ENCODE data around the gene CARD9. TPM values are rescaled to one million over a fixed set of nuclear protein-coding genes. Genes with fewer than 3 reads are reported as not detected.
A peak's percentile ranks its signal among the peaks of the same experiment; 100 is the strongest.

Gene CARD9
- total RNA-seq, 4 donors from 2014 or later = 1.1 to 5.6 (median 2.0) TPM

DNA sequence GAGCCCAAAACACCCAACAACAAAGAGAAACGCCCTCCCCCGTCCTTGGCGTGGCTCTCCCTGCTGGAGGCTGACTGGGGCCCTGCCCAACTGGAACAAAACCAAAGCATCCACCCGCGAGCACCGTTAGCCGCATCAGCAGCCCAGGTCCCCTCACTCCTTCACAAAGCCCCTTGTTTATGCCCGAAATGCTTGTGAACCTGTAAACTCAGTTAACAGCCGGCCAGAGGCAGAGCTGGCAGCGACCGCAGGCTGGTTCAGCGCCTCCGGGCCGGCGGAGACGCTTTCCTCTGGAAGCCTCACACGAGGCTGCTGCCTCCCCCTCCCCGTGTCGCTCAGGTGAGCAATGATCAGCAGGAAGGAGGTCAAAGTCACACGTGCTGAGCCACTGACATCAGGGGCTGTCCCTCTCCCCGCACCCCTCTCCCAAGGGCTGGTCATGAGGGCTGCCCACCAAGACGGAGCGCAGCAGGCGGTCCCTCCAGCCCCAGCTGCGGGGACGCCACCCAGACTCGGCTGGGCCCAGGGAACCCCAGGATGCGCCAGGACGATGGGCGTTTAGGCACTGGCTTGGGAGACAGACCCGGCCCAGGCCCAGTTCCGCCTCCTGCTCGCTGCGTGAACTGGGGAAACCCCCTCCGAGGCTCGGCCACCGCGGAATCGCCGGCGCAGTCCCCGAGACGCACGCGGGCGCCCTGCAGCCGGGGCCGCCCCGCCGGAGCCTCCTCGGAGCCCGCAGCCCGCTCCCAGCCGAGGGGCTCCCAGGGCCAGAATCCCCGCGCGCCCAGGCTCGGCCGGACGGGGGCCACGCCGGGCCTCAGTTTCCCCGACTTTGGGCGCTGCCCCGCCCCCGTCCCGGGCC lies 25.9 kb upstream of the CARD9 start:
- DNase-seq = no peak
- H3K27ac ChIP-seq = peak overlapping the region; percentile 66 to 81 (median 76)
- 0 to 1% methylated on average over 2 to 36 of the region's 67 CpGs for WGBS, 2 donors (ENCODE audit: low coverage in 1 of 2)
- H3K36me3 ChIP-seq = peaks cover 0 to 11% (median 4%) of the 10 kb centered on the region in 4 donors
- in situ Hi-C loops (cut with MboI; ENCODE audit: low pct_ligation_motif_present in 1 of 4, low pct_unique_long_range_greater_than_20kb in 1 of 4, low sequenced_read_pairs in 3 of 4) (no loop called here), intact Hi-C loops (cut with DNase I; ENCODE audit: low total_unique reads) (loop anchor here (10.0 kb wide), 1 partner anchor 65 kb away; no protein-coding TSS in a partner anchor)
- H3K4me1 ChIP-seq = peaks cover 10 to 39% (median 31%) of the 10 kb centered on the region in 4 donors
- H3K27me3 ChIP-seq = no peaks in the 10 kb centered on the region
- H3K9me3 ChIP-seq = no peaks in the 10 kb centered on the region
- TF ChIP-seq POLR2A (IDR thresholded peaks at IDR 0.05) (no peak), POLR2AphosphoS5 (IDR thresholded peaks at IDR 0.05) (no peak), EP300 (IDR thresholded peaks at IDR 0.05; ENCODE audit: low read depth) (no peak)
- TF ChIP-seq, protein P1, sequence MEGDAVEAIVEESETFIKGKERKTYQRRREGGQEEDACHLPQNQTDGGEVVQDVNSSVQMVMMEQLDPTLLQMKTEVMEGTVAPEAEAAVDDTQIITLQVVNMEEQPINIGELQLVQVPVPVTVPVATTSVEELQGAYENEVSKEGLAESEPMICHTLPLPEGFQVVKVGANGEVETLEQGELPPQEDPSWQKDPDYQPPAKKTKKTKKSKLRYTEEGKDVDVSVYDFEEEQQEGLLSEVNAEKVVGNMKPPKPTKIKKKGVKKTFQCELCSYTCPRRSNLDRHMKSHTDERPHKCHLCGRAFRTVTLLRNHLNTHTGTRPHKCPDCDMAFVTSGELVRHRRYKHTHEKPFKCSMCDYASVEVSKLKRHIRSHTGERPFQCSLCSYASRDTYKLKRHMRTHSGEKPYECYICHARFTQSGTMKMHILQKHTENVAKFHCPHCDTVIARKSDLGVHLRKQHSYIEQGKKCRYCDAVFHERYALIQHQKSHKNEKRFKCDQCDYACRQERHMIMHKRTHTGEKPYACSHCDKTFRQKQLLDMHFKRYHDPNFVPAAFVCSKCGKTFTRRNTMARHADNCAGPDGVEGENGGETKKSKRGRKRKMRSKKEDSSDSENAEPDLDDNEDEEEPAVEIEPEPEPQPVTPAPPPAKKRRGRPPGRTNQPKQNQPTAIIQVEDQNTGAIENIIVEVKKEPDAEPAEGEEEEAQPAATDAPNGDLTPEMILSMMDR (IDR thresholded peaks at IDR 0.05) = no peak
- peak overlapping the region; percentile 70 to 98 (median 94) for H3K4me3 ChIP-seq

- Histone ChIP-seq H3K36me3 (peaks cover 0 to 13% (median 6%) of the 10 kb centered on the region in 4 donors), H3K4me3 (no peak overlapping the region), H3K27ac (no peak overlapping the region), H3K9me3 (no peaks in the 10 kb centered on the region), H3K4me1 (peaks cover 10 to 39% (median 31%) of the 10 kb centered on the region in 4 donors), H3K27me3 (no peaks in the 10 kb centered on the region)
- TF ChIP-seq EP300 (IDR thresholded peaks at IDR 0.05; ENCODE audit: low read depth) (no peak), POLR2AphosphoS5 (IDR thresholded peaks at IDR 0.05) (no peak), POLR2A (IDR thresholded peaks at IDR 0.05) (no peak)
- TF ChIP-seq, protein P1 (IDR thresholded peaks at IDR 0.05) = no peak
- intact Hi-C loops (cut with DNase I; ENCODE audit: low total_unique reads) = no loop called here
- no peak for DNase-seq
- in situ Hi-C loops (cut with MboI; ENCODE audit: low pct_ligation_motif_present in 1 of 4, low pct_unique_long_range_greater_than_20kb in 1 of 4, low sequenced_read_pairs in 3 of 4) = no loop called here
- 94% methylated on average over 3 to 11 of the region's 12 CpGs for whole genome bisulfite sequencing, 2 donors (ENCODE audit: low coverage in 1 of 2)
Observed at GRCh38 chr9:136398286-136398685, 24.8 kb upstream of the CARD9 start.

DNA sequence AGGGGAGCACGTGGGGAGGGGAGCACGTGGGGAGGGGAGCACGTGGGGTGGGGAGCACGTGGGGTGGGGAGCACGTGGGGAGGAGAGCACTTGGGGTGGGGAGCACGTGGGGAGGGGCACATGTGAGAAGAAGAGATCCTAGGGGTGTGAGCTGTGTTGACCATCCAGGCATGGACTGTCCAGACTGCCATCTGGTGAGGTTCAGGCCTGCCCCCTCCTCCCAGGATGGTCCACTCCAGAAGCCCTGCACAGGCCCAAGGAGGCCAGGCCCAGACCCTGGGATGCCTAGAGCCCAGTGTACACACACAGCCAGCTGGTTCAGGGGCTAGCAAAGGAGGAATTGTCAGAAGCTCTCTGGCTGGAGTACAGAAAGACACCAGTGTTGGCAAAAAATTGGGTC lies 24.2 kb upstream of the CARD9 start:
- Histone ChIP-seq H3K4me1 (peaks cover 10 to 39% (median 31%) of the 10 kb centered on the region in 4 donors), H3K27me3 (no peaks in the 10 kb centered on the region), H3K4me3 (no peak overlapping the region), H3K36me3 (peaks cover 0 to 13% (median 6%) of the 10 kb centered on the region in 4 donors), H3K9me3 (no peaks in the 10 kb centered on the region), H3K27ac (no peak overlapping the region)
- DNase-seq = no peak
- WGBS, 2 donors (ENCODE audit: low coverage in 1 of 2) = 70% methylated on average over 6 of the region's 6 CpGs; no CpG with 5 or more reads in 1 of the 2 donors
- TF ChIP-seq POLR2AphosphoS5 (IDR thresholded peaks at IDR 0.05) (no peak), POLR2A (IDR thresholded peaks at IDR 0.05) (no peak)
- TF ChIP-seq, protein P1 (IDR thresholded peaks at IDR 0.05) = no peak
- intact Hi-C loops (cut with DNase I; ENCODE audit: low total_unique reads) = no loop called here
- in situ Hi-C loops (cut with MboI; ENCODE audit: low pct_ligation_motif_present in 1 of 4, low pct_unique_long_range_greater_than_20kb in 1 of 4, low sequenced_read_pairs in 3 of 4) = no loop called here

- no peak for DNase-seq
Observed at GRCh38 chr9:136396219-136396515, 22.7 kb upstream of the CARD9 start.

More at GRCh38 chr9:136396219-136396515, 22.7 kb upstream of the CARD9 start:
- peak overlapping the region in 2 of 4 donors; percentile 6 to 38 for H3K27ac ChIP-seq
- intact Hi-C loops (cut with DNase I; ENCODE audit: low total_unique reads) (no loop called here), in situ Hi-C loops (cut with MboI; ENCODE audit: low pct_ligation_motif_present in 1 of 4, low pct_unique_long_range_greater_than_20kb in 1 of 4, low sequenced_read_pairs in 3 of 4) (no loop called here)
- peaks cover 0 to 21% (median 10%) of the 10 kb centered on the region in 4 donors for H3K36me3 ChIP-seq
- no peaks in the 10 kb centered on the region for H3K9me3 ChIP-seq
- peaks cover 10 to 39% (median 31%) of the 10 kb centered on the region in 4 donors for H3K4me1 ChIP-seq
- TF ChIP-seq EP300 (IDR thresholded peaks at IDR 0.05; ENCODE audit: low read depth) (no peak), POLR2A (IDR thresholded peaks at IDR 0.05) (no peak), POLR2AphosphoS5 (IDR thresholded peaks at IDR 0.05) (no peak)
- TF ChIP-seq, protein P1 (IDR thresholded peaks at IDR 0.05) = no peak
- H3K4me3 ChIP-seq = no peak overlapping the region
- no peaks in the 10 kb centered on the region for H3K27me3 ChIP-seq
- 49 to 50% methylated on average over 3 to 4 of the region's 4 CpGs for WGBS, 2 donors (ENCODE audit: low coverage in 1 of 2)

Measured in transverse colon (tissue), 4 donors.